Hematopoietic multipotent progenitor cell treated with erythropoietin and hydrocortisone succinate and interleukin-3 and kit ligand, for 8 days (in vitro differentiated cells): ENCODE data around the gene PLK5.
A peak's percentile ranks its signal among the peaks of the same experiment; 100 is the strongest.
"Not testable (repeated sequence)": the region's sequence is repeated elsewhere in the genome, so short reads cannot be mapped to it uniquely, and the experiment has no call there.

Experiments
- DNase-seq: peaks from one replicate; pipeline ENCODE4 v3.0.0-alpha.2; 2015

PLK5 gene

DNA sequence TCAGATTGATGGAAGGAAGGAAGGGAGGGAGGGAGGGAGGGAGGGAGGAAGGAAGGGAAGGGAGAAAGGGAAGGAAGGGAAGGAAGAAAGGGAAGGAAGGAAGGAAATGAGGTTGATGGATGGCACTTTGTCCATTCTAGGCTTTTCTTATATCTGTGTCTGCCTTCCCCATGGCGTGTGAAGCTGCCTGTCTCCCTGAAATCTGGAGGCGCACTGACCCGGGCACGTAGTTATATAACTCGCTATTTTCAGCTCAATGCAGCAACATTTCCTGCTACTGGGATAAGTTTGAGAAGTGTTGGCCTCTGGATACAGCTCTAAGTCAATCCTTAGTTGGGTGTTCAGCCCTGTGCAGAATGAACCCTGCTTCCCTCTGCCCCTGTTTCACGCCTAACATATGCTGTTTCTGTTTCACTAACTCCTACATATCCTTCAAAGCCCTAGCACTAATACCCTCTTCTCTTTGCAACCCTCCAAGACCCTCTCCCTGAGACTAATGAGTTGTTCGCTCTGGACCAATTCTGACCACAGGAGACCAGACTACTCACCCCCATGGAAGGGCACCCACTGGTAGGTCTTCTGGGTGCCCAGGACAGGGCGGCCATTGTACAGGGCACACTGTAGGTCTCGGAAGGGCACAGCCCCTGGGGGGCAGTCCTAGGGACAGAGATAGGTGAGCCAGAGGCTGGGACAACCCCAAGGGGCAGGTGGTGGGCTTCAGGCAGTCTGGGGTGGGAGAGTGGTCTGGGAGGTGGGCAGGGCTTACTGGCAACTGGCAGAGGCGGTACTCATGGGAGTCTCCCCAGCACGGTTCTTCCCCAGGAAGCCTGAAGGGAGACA lies 14.1 kb upstream of the PLK5 start:
- no peak for DNase-seq

DNA sequence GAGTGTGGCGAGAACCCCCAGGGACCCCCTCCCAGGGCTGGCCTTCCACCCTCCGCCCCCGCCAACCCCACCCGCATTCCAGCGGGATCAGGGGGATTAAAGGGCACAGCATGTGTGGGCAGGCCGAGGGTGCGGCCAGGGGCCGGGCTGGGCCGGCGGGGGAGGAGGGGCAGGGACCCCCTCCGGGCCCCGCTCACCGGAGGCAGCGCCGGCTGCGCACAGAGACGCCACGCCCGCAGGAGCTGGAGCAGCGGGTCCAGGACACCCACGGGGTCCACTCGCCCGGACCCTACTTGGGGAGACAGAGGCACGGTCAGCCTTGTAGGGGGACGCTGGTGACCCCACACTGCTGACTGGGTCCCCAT lies 13.5 kb upstream of the PLK5 start:
- no peak for DNase-seq

DNA sequence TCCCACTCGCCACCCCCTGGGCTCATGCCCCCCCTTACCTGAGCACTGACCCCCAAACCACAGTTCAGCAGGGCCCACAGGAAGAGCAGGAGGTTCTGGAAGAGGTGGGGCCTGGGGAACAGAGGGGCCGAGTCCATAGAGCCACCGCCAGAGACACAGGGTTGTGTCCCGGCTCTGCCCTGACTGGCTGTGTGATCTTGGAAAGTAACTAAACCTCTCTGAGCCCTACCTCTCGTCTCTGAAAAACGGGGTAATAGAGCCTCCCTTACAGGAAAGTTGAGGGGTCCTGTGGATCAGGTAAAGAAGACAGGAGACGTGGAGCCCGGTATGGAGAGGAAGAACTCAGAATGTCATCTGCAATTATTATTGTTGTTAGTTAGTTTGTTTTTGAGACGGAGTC lies 13.1 kb upstream of the PLK5 start:
- DNase-seq: no peak

DNA sequence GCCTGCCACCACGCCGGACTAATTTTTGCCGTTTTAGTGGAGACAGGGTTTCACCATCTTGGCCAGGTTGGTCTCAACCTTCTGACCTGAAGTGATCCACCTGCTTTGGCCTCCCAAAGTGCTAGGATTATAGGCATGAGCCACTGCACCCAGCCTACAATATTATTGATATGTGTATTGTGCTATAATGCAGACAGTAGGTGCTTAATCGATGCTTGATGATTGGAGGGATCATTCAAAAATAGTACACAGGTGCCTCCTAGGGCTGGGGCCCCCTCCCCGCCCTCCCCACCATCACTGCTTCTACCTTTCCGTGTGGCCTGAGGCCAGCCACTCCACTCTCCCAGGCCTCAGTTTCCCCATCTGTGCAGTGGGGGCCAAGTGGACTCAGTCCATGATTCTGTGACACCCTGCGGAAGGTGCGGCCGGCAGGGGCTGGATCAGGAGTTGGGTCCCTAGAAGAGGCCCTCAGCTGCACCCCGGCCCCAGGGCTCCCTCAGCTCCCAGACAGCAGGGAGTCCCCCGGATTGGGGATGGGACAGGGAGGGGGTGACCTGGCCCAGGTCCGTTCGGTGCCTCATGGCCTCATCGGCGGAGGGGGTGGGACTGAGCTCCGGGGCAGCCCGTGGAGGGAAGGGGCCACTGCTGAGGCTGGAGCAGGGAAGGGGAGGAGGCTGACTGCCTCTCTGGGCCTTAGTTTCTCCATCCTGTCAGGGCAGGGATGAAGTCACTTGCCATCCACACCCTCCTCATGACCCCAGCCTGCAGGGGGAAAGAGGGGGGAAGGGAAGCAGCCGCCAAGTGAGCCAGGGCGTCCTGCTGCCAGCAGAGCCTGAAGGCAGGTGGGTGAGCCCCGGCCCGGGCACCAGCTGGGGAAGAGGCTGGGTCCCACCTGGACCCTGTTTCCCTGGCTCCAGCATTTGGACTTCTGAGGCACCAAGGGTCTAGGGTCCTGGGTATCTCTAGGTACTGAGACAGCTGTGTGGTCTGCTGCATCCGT lies 12.3 kb upstream of the PLK5 start:
- DNase-seq: no peak

DNA sequence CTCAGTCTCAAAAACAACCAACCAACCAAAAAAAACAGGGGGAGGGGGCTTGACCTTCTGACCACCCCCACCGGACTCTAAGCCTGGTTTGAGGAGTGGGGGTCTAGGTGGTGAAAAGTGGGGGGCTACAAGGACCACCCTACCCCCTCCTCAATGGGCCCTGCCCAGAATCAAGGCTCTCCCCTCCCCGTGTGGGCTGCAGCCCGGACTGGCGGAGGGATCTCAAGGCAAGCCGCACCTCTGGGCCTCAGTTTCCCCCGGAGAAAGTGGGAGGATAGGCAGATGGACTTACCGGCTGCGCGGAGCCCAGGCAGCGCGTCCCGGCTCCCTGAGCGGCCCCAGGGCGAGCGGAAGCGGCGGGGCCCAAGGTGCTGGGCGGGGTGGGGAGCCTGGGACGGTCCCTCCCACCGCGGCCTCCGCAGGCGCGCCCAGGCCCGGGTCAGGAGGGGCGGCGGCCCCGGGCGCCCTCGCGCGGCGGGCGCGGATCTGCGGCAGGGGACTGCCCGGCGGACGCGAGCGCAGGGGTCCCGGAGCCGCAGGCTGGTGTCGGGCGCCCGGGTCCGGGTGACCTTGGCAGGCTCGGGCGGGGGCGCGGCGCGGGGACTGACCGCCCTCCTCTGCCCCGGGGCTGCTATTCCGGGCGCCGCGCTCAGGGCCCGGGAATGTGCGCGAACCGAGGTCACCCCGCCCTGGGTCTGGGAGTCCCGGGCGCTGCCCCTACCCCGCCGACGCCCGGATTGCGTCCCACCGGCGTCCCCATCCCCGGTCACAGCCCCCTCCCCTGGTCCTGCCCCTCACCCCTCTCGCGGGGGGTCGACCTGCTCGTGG lies 11.0 kb upstream of the PLK5 start, which contains the start of gene ADAMTSL5:
TSS of gene ADAMTSL5 (minus strand) at position 349 of the 828 bp plus-strand sequence. CDS start 2,076 bp downstream, outside the sequence.
- DNase-seq: peak; percentile 69

DNA sequence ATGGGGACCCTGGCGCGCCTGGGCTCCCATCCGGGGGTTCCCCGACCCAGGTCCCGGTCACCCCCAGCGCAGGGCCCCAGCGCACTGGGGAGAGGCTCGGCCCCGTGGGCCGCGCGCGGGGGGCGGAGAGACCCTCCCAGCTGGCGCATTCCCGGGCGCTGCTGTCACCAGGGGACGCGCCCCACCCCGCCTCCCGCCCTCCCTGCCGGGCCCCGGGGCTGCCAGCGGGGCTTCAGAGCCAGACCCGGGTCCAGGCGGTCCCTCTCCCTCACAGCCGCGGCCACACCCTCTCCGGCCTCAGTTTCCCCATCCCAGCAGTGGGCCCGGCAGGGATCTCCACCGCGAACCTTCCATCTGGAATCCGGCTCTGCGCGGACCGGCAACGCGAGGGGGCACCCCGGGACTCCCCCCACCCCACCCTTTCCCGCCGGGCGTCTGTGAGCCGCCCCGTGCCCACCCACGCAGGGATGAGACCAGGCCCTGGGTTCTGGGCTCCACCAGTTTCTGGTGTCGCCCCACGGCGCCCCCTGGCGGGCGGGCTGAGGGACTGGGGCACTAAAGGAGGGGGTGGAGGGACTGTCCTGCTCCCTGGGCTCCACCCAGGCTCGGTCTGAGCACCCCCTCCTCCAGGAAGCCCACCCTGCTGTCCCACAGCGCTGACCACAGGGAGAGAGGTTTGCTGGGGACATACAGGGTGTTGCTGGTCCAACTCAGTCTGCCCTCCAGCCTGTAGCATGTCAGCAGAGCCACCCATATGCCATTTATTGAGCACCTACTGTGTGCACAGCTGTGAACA lies 10.2 kb upstream of the PLK5 start:
- DNase-seq: peak; percentile 66

DNA sequence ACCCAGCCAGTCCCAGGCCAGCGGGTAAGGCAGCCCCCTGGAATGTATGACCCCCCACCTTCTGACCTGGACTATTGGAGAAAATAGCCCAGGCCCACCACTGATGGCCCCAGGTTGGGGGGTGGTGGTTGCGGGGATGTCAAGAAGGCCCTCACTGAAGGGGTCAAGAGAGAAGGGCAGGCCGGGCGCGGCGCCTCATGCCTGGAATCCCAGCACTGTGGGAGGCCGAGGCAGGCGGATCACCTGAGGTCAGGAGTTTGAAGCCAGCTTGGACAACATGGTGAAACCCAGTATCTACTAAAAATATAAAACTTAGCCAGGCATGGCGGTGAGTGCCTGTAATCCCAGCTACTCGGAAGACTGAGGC lies 9.6 kb upstream of the PLK5 start:
- no peak for DNase-seq

DNA sequence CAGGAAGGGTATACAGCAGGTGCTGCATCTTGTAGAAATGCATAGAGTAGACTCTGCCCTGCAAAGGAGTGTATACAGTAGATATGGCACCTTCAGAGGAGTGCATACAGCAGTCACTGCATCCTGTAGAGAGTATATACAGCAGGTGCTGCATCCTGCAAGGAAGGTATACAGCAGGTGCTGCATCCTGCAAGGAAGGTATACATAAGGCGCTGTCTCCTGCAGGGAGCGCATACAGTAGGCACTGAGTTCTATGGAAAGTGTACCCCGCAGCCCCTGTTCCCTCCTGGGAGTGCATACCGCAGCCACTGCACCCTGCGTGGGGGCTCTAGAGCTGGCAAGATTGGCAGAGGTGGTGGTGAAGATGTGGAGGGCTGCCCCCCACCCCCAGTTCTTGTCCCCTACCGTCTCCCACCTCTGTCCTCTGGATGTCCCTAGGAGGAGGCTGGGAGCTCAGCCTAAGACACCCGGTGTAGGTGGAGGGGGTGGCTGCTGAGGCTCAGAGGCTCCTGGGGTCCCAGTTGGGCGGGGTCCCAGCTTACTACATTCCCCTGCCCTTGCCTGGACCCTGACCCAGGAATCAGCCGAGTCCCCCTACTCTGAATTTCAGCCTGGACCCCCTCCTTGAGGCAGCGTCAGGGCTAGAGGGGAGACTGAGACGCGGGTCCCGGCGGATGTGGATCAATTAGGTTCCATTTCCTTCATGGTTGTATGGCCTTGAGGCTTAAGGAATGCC lies 8.7 kb upstream of the PLK5 start:
- DNase-seq: no peak

DNA sequence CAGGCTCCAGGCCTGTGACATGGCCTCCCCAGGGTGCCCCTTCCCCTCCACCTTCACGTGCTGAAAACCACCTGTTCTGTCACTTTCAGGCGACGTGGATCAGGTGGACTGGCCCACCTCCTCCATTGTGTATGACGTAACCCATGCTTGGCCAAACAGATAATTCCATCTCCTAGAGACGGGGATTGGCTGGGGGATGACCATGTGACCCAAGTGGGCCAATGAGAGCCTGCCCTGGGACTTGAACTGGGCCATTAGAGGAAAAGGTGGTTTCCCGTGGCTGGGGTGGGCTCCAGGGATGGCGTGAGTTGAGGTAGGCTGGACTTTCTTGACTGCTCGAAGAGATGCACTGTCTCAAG lies 7.5 kb upstream of the PLK5 start:
- DNase-seq: no peak

DNA sequence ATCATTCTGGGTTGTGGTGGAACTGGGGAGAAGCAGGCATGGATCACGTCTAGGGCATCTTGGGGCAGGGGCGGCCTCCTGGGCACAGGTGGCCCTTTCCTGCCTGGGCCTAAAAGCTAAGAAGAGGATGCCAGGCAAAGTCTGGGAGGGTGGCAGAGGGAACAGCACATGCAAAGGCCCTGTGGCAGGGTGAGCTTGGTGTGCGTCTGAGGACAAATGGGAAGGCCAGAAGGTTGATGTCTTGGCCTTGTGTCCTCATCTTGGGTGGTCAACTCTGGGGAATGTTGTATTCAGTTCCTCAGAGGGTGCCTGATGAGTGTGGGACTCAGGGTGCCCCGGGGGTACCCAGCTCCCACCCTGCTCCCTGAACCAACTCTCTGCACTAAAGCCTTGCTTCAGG lies 5.4 kb upstream of the PLK5 start:
- no peak for DNase-seq

DNA sequence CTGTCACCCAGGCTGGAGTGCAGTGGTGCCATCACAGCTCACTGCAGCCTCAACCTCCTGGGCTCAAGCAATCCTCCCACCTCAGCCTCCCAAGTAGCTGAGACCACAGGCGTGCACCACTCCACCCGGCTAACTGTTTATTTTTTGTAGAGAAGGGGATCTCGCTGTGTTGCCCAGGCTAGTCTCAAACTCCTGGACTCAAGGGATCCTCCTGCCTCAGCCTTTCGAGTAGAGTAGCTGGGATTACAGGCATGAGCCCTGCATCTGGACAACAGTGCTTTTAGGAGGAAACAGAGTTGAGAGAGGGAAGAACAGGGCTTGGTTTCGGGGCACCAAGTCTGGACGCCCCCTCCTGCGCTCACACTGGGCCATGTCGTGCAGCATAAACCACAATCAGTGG lies 4.1 kb upstream of the PLK5 start:
- not testable (repeated sequence) for DNase-seq

DNA sequence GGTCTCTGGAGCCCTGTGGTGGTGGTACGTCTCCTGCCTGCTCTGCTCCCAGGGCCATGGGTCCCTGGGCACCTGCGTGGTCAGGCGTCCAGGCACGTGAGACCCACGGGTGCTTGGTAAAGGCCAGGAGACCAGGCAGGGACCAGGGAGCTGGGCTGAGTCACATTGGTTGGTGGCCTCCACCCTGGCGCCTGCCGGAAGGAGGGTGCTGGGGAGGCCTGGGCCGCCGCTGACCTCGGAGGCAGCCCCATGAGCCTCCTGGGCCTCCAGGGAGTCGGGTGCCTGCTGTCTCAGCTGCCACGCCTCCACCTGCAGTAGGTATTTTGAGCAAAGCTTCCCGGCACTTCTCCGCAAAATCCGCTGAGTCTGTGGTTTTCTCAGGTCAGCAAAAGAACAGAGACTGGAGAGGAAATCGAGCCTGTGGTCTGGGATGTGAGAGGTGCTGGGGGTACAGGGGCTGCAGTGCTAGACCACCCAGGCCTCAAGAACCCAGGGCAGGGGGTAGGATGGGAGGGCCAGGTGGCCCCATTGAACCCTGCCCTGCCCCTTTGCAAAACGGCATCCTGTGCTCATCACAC lies 3.6 kb upstream of the PLK5 start:
- DNase-seq: no peak

DNA sequence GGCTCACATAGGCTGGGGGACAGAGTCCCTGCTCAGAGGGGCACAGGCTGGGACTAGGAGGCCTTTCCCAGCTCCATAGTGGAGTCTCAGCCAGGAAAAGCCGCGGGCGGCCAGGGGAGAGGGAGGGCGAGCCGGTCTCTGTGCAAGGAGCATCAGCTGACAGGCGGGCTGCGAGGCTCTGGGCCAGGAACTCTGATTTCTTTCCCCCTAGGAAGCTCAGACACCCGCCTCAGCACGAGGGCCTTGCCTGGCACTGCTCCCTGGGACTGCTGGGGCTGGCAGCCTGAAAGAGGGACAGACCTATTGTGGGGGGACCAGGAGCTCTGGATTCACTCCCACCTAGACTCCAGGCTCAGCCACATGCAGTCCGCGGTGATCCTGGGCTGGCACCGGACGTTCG lies 2.2 kb upstream of the PLK5 start:
- no peak for DNase-seq

DNA sequence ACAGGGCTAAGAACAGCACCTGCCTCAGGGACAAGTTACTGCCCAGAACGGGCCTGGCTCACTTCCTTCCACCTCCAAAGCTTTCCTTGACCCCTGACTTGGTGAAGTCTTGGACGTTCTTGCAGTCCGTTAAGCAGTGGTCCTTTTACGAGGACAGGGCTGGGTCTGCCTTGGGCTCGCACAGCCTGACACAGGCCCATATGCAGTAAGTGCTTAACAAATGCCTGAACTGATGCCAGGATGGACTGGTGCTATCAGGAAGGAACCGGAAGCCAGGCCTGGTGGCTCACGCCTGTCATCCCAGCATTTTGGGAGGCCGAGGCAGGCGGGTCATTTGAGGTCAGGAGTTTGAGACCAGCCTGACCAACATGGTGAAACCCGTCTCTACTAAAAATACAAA lies 1.8 kb upstream of the PLK5 start:
- DNase-seq: no peak

DNA sequence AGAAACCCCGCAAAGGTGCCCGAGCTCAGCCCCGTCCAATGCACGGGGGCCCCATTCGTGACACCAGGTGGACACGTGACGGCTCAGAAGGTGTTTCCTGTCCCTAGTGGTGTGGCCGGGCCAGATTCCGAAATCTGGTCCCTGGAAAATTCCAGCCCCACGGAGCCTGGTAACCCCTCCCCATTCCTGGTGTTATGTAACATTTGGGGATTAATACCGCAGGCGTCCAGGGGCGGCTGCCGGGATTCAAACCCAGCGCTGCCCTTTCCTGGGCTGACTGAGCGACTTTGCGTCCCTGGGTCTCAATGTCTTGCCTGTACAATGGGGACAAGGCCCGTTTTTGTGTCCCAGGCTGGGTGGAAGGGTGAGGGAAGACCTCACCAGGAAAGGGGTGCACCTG lies 1.0 kb upstream of the PLK5 start:
- no peak for DNase-seq

DNA sequence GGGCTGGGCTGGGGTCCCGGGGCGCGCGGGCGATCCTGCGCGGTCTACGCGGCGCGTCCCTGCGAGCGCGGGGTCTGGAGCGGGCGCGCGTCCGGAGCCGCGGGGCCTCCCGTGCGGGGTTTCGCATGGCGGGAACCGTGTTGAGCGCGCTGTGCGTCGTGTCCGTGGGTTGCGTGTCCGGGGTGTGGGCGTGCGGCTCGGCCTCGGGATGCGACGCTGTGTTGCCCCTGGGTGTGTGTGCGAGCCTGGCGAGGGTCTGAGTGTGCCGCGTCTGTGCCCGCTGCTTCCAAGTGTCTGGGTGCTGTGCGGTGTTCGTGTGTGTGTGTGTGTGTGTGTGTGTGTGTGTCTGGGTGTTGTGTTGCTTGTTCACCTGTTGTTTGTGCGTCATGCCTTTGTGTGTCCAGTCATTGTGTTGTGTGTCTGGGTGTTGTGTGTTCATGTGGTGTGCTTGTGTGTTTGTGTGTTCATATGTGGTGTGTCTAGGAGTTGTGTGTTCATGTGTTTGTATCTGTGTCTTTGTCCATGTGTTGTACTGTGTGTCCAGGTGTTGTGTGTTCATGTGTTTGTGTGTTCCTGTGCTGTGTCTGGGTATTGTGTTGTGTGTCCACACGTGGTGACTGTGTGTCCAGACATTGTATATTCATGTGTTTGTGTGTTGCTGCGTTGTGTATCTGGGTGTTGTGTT lies 552 bp downstream of the PLK5 start:
- DNase-seq: no peak

DNA sequence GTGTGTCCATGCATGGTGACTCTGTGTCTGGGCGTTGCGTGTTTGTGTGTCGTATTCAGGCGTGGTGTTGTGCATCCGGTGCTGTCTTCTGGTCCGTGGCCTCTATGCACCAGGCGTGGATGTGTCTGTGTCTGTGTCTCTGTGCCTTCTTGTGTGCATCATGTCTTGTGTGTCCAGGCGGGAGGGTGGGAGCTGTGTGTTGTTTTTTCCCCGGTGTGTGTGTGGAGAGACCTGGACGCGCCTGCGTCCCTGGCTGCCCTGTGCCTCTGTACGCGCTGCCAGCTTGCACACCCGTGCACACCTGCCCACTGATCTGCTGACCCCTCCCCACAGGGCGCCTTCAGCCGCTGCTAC lies 1.1 kb downstream of the PLK5 start:
- DNase-seq: no peak

DNA sequence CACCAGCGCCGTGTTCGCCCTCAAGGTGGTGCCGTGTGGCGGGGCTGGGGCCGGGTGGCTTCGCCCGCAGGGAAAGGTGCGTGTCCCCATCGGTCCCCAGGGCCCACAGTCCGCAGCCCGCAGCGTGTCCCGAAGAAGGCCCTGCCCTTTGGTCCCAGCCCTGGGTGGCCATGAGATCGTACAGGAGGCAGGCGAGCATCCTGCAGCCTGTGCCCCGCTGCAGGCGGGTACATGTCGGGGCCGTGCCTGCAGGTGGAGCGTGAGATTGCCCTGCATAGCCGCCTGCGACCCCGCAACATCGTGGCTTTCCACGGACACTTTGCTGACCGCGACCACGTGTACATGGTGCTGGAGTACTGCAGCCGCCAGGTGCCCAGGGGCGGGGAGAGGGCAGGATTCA lies 1.5 kb downstream of the PLK5 start:
- no peak for DNase-seq

DNA sequence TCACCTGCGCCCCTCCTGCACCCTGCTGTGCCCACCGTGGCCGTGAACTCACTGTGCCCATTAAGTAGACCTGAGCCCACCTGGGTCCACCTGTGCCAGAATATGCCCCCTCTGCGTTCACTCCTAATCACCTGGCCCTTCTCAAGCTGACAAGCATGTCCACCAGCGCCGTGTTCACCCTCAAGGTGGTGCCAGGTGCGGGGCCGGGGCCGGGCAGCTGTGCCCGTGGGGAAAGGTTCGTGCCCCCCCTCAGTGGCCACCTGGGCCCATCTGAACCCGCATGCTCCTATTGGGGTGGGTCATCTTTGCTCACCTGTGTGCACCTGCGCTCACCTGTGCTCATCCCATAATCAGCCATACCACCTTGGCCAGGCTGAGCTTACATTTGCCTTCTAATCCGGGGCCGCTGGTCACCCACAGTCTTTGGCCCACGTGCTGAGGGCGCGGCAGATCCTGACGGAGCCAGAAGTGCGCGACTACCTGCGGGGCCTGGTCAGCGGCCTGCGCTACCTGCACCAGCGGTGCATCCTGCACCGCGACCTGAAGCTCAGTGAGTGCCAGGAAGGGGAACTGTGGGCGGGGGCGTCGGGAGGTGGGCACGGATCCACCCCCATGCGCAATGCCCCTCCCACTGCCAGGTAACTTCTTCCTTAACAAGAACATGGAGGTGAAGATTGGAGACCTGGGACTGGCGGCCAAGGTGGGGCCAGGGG lies 2.3 kb downstream of the PLK5 start:
- no peak for DNase-seq
